ENCODE results near the gene RAPGEF4. TPM values are rescaled to one million over a fixed set of nuclear protein-coding genes. Genes with fewer than 3 reads are reported as not detected.

RAPGEF4 gene
- total RNA-seq, 1 experiment from 2014 or later = 0.59 TPM

GRCh38 chr2:172976116-172976515 lies 240.5 kb downstream of the RAPGEF4 start:
- intact Hi-C loops (cut with micrococcal nuclease) = no loop called here
- DNase-seq (ENCODE audit: low read depth, low spot score) (no peak), ATAC-seq (no peak)
- Histone ChIP-seq H2AFZ (ENCODE audit: low read depth, low read length, poor library complexity, severe bottlenecking) (no peak overlapping the region), H4K20me1 (ENCODE audit: insufficient read depth) (no peaks in the 10 kb centered on the region), H3K79me2 (ENCODE audit: insufficient read depth, low read length) (no peaks in the 10 kb centered on the region), H3K27me3 (ENCODE audit: insufficient read depth, low read length) (peaks cover under 1% of the 10 kb centered on the region; the same call in 1 of the 2 replicates), H3K4me3 (replicated peaks in 1 of 2; ENCODE audit: low read depth in 1 of 2, low read length in 2 of 2) (no peak overlapping the region), H3K9me3 (ENCODE audit: control insufficient read depth in 1 of 2, insufficient read depth in 1 of 2, low read depth in 1 of 2, low read length in 2 of 2) (no peaks in the 10 kb centered on the region), H3K4me2 (ENCODE audit: low read length) (no peak overlapping the region), H3K9me2 (ENCODE audit: insufficient read depth) (no peaks in the 10 kb centered on the region), H3K36me3 (ENCODE audit: control insufficient read depth in 1 of 2, insufficient read depth in 2 of 2, low read length in 2 of 2) (no peaks in the 10 kb centered on the region), H3K27ac (ENCODE audit: low read depth, low read length) (no peak overlapping the region), H3K9ac (ENCODE audit: low read length) (no peak overlapping the region), H3K4me1 (ENCODE audit: control insufficient read depth in 1 of 2, insufficient read depth in 2 of 2, low read length in 2 of 2) (no peaks in the 10 kb centered on the region)
- POLR2A ChIA-PET = no interaction called here
- RAD21 ChIA-PET (ENCODE audit: low non-redundant PET in 1 of 2, low total read pairs in 2 of 2, uncharacterized antibody in 2 of 2, unreplicated experiment in 2 of 2) = no interaction called here
- TF ChIP-seq REST (IDR thresholded peaks at IDR 0.05; ENCODE audit: low read depth) (no peak), CBX3 (IDR thresholded peaks at IDR 0.05; ENCODE audit: low read depth) (no peak), EZH2 (IDR thresholded peaks at IDR 0.05) (no peak), ZBTB33 (IDR thresholded peaks at IDR 0.05; ENCODE audit: extremely low read depth, insufficient replicate concordance, low read length) (no peak), ELF1 (IDR thresholded peaks at IDR 0.05; ENCODE audit: borderline replicate concordance, low read depth) (no peak), SIN3A (IDR thresholded peaks at IDR 0.05; ENCODE audit: low read depth) (no peak), JUND (IDR thresholded peaks at IDR 0.05) (no peak), MAX (IDR thresholded peaks at IDR 0.05) (no peak), ZNF274 (IDR thresholded peaks at IDR 0.05; ENCODE audit: low read depth, low read length) (no peak), CTCF (IDR thresholded peaks at IDR 0.05 in 2 of 3, conservative IDR thresholded peaks at IDR 0.05 in 1 of 3; ENCODE audit: borderline replicate concordance in 1 of 3, insufficient read depth in 1 of 3, low read depth in 2 of 3, low read length in 2 of 3) (no peak), YY1 (IDR thresholded peaks at IDR 0.05; ENCODE audit: extremely low read depth, insufficient replicate concordance, low read depth, low read length) (no peak), SRF (IDR thresholded peaks at IDR 0.05; ENCODE audit: low read depth) (no peak), EZH2phosphoT487 (IDR thresholded peaks at IDR 0.05; ENCODE audit: borderline replicate concordance) (no peak), TCF7L2 (IDR thresholded peaks at IDR 0.05; ENCODE audit: borderline replicate concordance, extremely low read depth, insufficient read depth, insufficient read length) (no peak), SP1 (IDR thresholded peaks at IDR 0.05; ENCODE audit: low read depth) (no peak), POLR2AphosphoS5 (IDR thresholded peaks at IDR 0.05; ENCODE audit: low read depth, low read length) (no peak), POLR2A (IDR thresholded peaks at IDR 0.05; ENCODE audit: borderline replicate concordance, extremely low read depth, insufficient read depth, insufficient read length) (no peak), ZFX (IDR thresholded peaks at IDR 0.05) (no peak), CEBPB (IDR thresholded peaks at IDR 0.05; ENCODE audit: low read depth) (no peak), RAD21 (IDR thresholded peaks at IDR 0.05; ENCODE audit: low read depth) (no peak)
- CTCF ChIA-PET = no interaction called here
- no TSS peak for BruUV-seq (replicated peaks)
